ENCODE results near the gene ZNF579. TPM values are rescaled to one million over a fixed set of nuclear protein-coding genes. Genes with fewer than 3 reads are reported as not detected.

Gene ZNF579
- total RNA-seq, 1 experiment from 2014 or later: 19.9 TPM

DNA sequence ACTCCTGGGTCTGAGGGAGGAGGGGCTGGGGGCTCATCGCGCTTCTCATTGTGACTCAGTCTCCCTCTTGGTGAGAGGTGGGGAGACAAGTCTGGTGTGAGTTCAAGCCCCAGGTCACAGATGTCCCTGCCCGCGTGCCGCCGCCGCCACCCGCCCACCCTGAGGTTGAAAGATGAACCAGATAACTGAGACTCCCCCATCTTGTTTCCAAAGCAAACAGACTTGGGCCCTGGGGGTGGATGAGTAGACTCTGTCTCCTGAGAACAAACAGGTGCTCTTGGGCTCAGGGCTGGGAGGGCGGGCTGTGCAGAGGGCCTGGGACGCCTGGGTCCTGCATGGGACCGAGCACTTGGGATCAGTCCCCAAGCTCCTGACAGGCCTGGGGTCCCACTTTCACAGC is 44.3 kb downstream of the ZNF579 start:
- TF ChIP-seq CTCF (conservative IDR thresholded peaks at IDR 0.05): no peak
- H3K9me3 Mint-ChIP-seq: peaks cover 0 to 4% of the 10 kb centered on the region in 2 experiments; a peak in 2 of 5 replicates
- peaks cover 0 to 6% (median 0%) of the 10 kb centered on the region in 3 experiments; a peak in 1 of 7 replicates for H3K36me3 Mint-ChIP-seq (ENCODE audit: insufficient read depth in 1 of 3, low read depth in 3 of 3)
- H3K9me3 ChIP-seq (ENCODE audit: control insufficient read depth, low read depth, low read length): no peaks in the 10 kb centered on the region
- peaks cover 2% of the 10 kb centered on the region for H4K20me1 ChIP-seq (ENCODE audit: control insufficient read depth, insufficient read depth, insufficient read length)
- no peak overlapping the region for H3T11ph ChIP-seq (ENCODE audit: low read length)
- no peak overlapping the region for H3K27ac ChIP-seq (ENCODE audit: insufficient read length, low read depth, low read length)
- H4K5ac ChIP-seq (ENCODE audit: insufficient read length, low read depth, low read length): no peak overlapping the region
- H2BK20ac ChIP-seq (ENCODE audit: low read depth, low read length, poor library complexity, severe bottlenecking): no peak overlapping the region
- no peak overlapping the region for H2BK12ac ChIP-seq (ENCODE audit: insufficient read length, low read depth, low read length)
- H3K4ac ChIP-seq (ENCODE audit: low read depth, low read length): no peak overlapping the region
- H3K23ac ChIP-seq (ENCODE audit: insufficient read length, low read depth, low read length): no peak overlapping the region
- H3K4me2 ChIP-seq (ENCODE audit: insufficient read depth, insufficient read length, low read length): no peak overlapping the region
- H3K14ac ChIP-seq (ENCODE audit: insufficient read depth, low read length): no peak overlapping the region
- no peak overlapping the region for H3K27ac Mint-ChIP-seq
- no peak overlapping the region for H2BK15ac ChIP-seq (ENCODE audit: low read depth, low read length)
- no peak overlapping the region for H3K9ac ChIP-seq (ENCODE audit: extremely low read depth, insufficient read length, low read length)
- no peak overlapping the region for H3K56ac ChIP-seq (ENCODE audit: insufficient read length, low read depth, low read length)
- peaks cover 4 to 36% of the 10 kb centered on the region in 2 experiments; a peak in 3 of 4 replicates for H3K4me1 Mint-ChIP-seq
- H2BK120ac ChIP-seq (ENCODE audit: low read depth, low read length, poor library complexity, severe bottlenecking): no peak overlapping the region
- no peak overlapping the region for H3K4me3 Mint-ChIP-seq
- no peak overlapping the region for H2BK5ac ChIP-seq (ENCODE audit: insufficient read length, low read length)
- H3K79me1 ChIP-seq (ENCODE audit: insufficient read depth, low read depth, low read length, poor library complexity, severe bottlenecking): no peaks in the 10 kb centered on the region
- H3K79me2 ChIP-seq (ENCODE audit: insufficient read depth, low read length): no peaks in the 10 kb centered on the region
- no peak overlapping the region for H4K8ac ChIP-seq (replicated peaks; ENCODE audit: insufficient read length, low read depth, low read length)
- H3K27me3 ChIP-seq (ENCODE audit: insufficient read depth, low read length): no peaks in the 10 kb centered on the region
- 0 out of 2 replicates have a peak, but pooled peaks cover 2% of the 10 kb centered on the region for H3K27me3 Mint-ChIP-seq (ENCODE audit: low read depth)
- no CpG with 5 or more reads among the region's 11 CpGs for WGBS (ENCODE audit: extremely low coverage, insufficient read length, low lambda C conversion rate)
- no peaks in the 10 kb centered on the region; the same call in 1 of the 2 replicates for H3K4me1 ChIP-seq (ENCODE audit: insufficient read depth, low read length)
- no peak overlapping the region for H3K18ac ChIP-seq (ENCODE audit: insufficient read length, low read depth, low read length)
- H3K23me2 ChIP-seq (ENCODE audit: insufficient read length, low read depth, low read length, poor library complexity, severe bottlenecking): no peaks in the 10 kb centered on the region
- no peak overlapping the region for H4K91ac ChIP-seq (ENCODE audit: insufficient read length, low read depth, low read length)
- no peak for DNase-seq
- H2AFZ ChIP-seq (ENCODE audit: low read length): no peak overlapping the region
- H2AK5ac ChIP-seq (ENCODE audit: insufficient read length, low read length): no peak overlapping the region

All from H9 (cell line).